Activated T-cell treated with anti-CD3 and anti-CD28 coated beads, Interleukin-2, amount 50 U/mL, for 4 hours (primary cell): ENCODE measurements around the gene AHCYL2. TPM values are rescaled to one million over a fixed set of nuclear protein-coding genes. Genes with fewer than 3 reads are reported as not detected.
"Not testable (repeated sequence)": the region's sequence is repeated elsewhere in the genome, so short reads cannot be mapped to it uniquely, and the experiment has no call there.

Experiments used
- ATAC-seq, 2 donors: fragments of 200-7000 bp; cut with Tn5 transposase; one replicate each; pipeline ENCODE4 v1.10.0; 2021
- DNase-seq: peaks from one replicate; pipeline ENCODE4 v3.0.0-alpha.2; 2020
- H3K27me3 Mint-ChIP-seq: one replicate; pipeline ENCODE4 v1.8.0; 2021; ENCODE audit warnings: low read depth, mixed read lengths
- H3K36me3 Mint-ChIP-seq: one replicate; pipeline ENCODE4 v1.8.0; 2022; ENCODE audit warnings: mixed read lengths; ENCODE audit not compliant: insufficient read depth
- H3K4me1 Mint-ChIP-seq: one replicate; pipeline ENCODE4 v1.8.0; 2021; ENCODE audit warnings: low read depth, mixed read lengths
- H3K4me3 Mint-ChIP-seq: one replicate; pipeline ENCODE4 v1.8.0; 2021; ENCODE audit warnings: mild to moderate bottlenecking, moderate library complexity, mixed read lengths
- H3K9me3 Mint-ChIP-seq: one replicate; pipeline ENCODE4 v1.8.0; 2021; ENCODE audit warnings: mixed read lengths
- total RNA-seq, 3 donors: library from RNA; stranded (reverse); gene quantifications; one replicate each; pipeline ENCODE4 v1.2.1, GENCODE V29; 2021

The AHCYL2 gene
- total RNA-seq, 3 donors from 2014 or later = 6.0 to 7.2 (median 6.5) TPM

DNA sequence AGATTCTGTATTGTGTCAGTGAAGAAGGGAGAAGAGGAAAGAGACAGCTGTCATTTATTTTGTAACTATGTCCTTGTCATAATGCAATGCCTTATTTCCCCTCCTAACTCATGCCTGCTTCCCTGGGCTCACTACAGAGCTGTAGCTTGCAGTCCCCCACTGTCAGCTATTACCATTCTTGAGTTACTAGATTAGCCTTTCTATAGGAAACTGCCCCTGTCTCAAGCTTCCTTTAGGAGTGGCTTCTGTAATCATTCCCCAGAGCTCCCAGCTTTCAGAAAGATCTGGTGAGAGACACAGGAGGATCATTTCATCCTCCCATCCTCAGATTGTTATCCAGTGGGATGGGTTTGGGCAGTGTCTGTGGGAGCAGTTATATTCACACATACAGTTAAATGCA, 245.1 kb downstream of the AHCYL2 start:
- Mint-ChIP-seq H3K4me3 (no peak overlapping the region), H3K27me3 (no peaks in the 10 kb centered on the region), H3K4me1 (peaks cover 6% of the 10 kb centered on the region), H3K36me3 (peaks cover 8% of the 10 kb centered on the region), H3K9me3 (no peaks in the 10 kb centered on the region)
- ATAC-seq (no peak), DNase-seq (no peak)

DNA sequence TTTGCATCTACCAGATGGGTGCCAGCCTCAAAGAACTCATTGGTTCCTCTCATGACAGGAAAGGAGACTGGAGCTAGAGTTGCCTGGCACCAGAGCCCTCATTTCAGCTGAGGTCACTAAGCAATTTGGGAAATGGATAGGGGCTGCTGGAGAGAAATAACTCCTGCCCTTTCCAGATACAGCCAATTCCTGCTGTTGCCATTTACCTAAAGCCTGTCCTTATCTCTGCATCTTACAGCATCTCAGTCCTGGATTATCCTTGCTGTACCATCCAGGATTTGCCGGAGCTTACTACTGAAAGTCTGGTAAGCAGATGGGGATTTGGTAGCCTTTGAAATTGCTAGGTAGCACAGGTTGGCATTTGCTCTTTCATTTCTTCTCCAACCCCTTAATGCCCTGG, 245.6 kb downstream of the AHCYL2 start:
- ATAC-seq = no peak
- Mint-ChIP-seq H3K36me3 (peaks cover 6% of the 10 kb centered on the region), H3K27me3 (no peaks in the 10 kb centered on the region), H3K4me1 (peaks cover 6% of the 10 kb centered on the region), H3K4me3 (no peak overlapping the region), H3K9me3 (no peaks in the 10 kb centered on the region)
- DNase-seq = no peak

DNA sequence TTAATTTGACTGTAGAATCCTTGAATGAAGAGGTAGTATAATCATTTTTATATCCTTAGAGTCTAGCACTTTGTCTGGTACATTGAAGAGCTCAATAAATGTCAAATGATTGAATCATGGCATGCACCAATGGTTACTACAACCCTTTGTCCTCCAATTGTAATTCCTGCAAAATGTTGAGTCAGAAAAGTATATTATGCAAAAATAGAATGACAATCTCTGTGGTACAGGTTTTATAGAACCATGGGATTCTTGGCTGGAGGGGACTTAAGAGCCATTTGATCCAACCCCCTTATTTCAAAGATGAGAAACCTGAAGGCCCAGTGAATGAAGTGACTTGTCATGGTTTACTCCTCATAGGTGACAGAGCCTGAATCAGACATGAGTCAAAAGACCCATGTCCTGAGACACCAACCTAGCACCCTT, 246.6 kb downstream of the AHCYL2 start:
- H3K4me3 Mint-ChIP-seq = no peak overlapping the region
- peak; percentile 79 to 86 for ATAC-seq
- peaks cover 6% of the 10 kb centered on the region for H3K4me1 Mint-ChIP-seq
- peaks cover 6% of the 10 kb centered on the region for H3K36me3 Mint-ChIP-seq
- no peaks in the 10 kb centered on the region for H3K27me3 Mint-ChIP-seq
- no peaks in the 10 kb centered on the region for H3K9me3 Mint-ChIP-seq
- DNase-seq = no peak

DNA sequence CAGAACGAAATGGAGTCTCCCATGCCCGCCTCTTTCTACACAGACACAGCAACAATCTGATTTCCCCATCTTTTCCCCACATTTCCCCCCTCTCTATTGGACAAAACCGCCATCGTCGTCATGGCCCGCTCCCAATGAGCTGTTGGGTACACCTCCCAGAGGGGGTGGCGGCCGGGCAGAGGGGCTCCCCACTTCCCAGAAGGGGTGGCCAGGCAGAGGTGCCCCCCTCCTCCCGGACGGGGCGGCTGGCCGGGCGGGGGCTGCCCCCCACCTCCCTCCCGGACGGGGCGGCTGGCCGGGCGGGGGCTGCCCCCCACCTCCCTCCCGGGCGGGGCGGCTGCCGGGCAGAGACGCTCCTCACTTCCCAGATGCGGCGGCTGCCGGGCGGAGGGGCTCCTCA, 251.1 kb downstream of the AHCYL2 start:
- H3K9me3 Mint-ChIP-seq, H3K4me3 Mint-ChIP-seq: not testable (repeated sequence)

DNA sequence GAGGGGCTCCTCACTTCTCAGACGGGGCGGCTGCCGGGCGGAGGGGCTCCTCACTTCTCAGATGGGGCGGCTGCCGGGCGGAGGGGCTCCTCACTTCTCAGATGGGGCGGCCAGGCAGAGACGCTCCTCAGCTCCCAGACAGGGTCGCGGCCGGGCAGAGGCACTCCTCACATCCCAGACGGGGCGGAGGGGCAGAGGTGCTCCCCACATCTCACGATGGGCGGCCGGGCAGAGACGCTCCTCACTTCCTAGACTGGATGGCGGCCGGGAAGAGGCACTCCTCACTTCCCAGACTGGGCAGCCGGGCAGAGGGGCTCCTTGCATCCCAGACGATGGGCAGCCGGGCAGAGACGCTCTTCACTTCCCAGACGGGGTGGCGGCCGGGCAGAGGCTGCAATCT, 251.6 kb downstream of the AHCYL2 start:
- not testable (repeated sequence) for H3K27me3 Mint-ChIP-seq, H3K9me3 Mint-ChIP-seq, H3K4me1 Mint-ChIP-seq, H3K36me3 Mint-ChIP-seq, DNase-seq, H3K4me3 Mint-ChIP-seq, ATAC-seq

More for the DNA sequence above, 251.1 kb downstream of the AHCYL2 start:
- not testable (repeated sequence) for H3K4me1 Mint-ChIP-seq, H3K36me3 Mint-ChIP-seq, DNase-seq, ATAC-seq, H3K27me3 Mint-ChIP-seq

Other genes with a start within 250 kb of the AHCYL2 start
- 10 to 100 TPM; 71.4 to 73.9 (median 72.0) TPM for gene TNPO3, start 169.9 kb upstream of the AHCYL2 start, total RNA-seq
- gene TSPAN33, start 80.3 kb upstream of the AHCYL2 start, total RNA-seq = 10 to 100 TPM in 1 of 3 donors, 1 to 10 TPM in 2; 6.2 to 10.6 (median 9.4) TPM
- gene SMO, start 36.4 kb upstream of the AHCYL2 start, total RNA-seq = under 1 TPM; 0.11 to 0.25 (median 0.18) TPM
- gene STRIP2, start 209.4 kb downstream of the AHCYL2 start, total RNA-seq = 10 to 100 TPM; 51.6 to 64.1 (median 56.1) TPM